ENCODE results near the gene LZTFL1. TPM values are rescaled to one million over a fixed set of nuclear protein-coding genes. Genes with fewer than 3 reads are reported as not detected.

LZTFL1 gene
- total and polyA plus RNA-seq, 2 experiments from 2014 or later, result 6.3 to 13.9 TPM

GRCh38 chr3:45807133-45807532, 34.8 kb downstream of the LZTFL1 start:
- Mint-ChIP-seq H3K36me3 (ENCODE audit: low read depth) (no peaks in the 10 kb centered on the region), H3K9me3 (no peaks in the 10 kb centered on the region), H3K27ac (no peak overlapping the region), H3K27me3 (ENCODE audit: insufficient read depth, low read depth, poor library complexity) (no peaks in the 10 kb centered on the region), H3K4me3 (no peak overlapping the region), H3K4me1 (no peaks in the 10 kb centered on the region)
- Histone ChIP-seq H3K27me3 (ENCODE audit: insufficient read depth) (no peaks in the 10 kb centered on the region), H2AFZ (no peak overlapping the region), H3K9me2 (ENCODE audit: insufficient read depth) (no peaks in the 10 kb centered on the region), H3K27ac (ENCODE audit: low read depth) (no peak overlapping the region), H3F3A (replicated peaks; ENCODE audit: low read depth) (no peaks in the 10 kb centered on the region), H3K36me3 (ENCODE audit: insufficient read depth) (no peaks in the 10 kb centered on the region), H3K4me1 (ENCODE audit: insufficient read depth) (no peaks in the 10 kb centered on the region), H3K4me3 (no peak overlapping the region), H3K4me2 (no peak overlapping the region), H3K79me2 (replicated peaks; ENCODE audit: insufficient read depth) (no peaks in the 10 kb centered on the region), H4K20me1 (replicated peaks; ENCODE audit: insufficient read depth) (no peaks in the 10 kb centered on the region)
- no peak for DNase-seq (ENCODE audit: low spot score)
- ATAC-seq, result no peak
- no peak for TF ChIP-seq CTCF (conservative IDR thresholded peaks at IDR 0.05; ENCODE audit: low read depth in 2 of 2)
- no peak for TF ChIP-seq NANOG (IDR thresholded peaks at IDR 0.05; ENCODE audit: borderline replicate concordance)
- TF ChIP-seq REST (IDR thresholded peaks at IDR 0.05; ENCODE audit: unreplicated experiment), result no peak

- H3K4me2 ChIP-seq, result no peak overlapping the region
- no peak for DNase-seq (ENCODE audit: low spot score)
- H3K27ac ChIP-seq (ENCODE audit: low read depth), result no peak overlapping the region
- H3K4me1 Mint-ChIP-seq, result no peaks in the 10 kb centered on the region
- no peaks in the 10 kb centered on the region for H3K27me3 ChIP-seq (ENCODE audit: insufficient read depth)
- no peaks in the 10 kb centered on the region for H3K4me1 ChIP-seq (ENCODE audit: insufficient read depth)
- H3K79me2 ChIP-seq (replicated peaks; ENCODE audit: insufficient read depth), result no peaks in the 10 kb centered on the region
- H3K36me3 ChIP-seq (ENCODE audit: insufficient read depth), result no peaks in the 10 kb centered on the region
- no peaks in the 10 kb centered on the region for H3F3A ChIP-seq (replicated peaks; ENCODE audit: low read depth)
- no peaks in the 10 kb centered on the region for H3K36me3 Mint-ChIP-seq (ENCODE audit: low read depth)
- H3K4me3 ChIP-seq, result no peak overlapping the region
- no peaks in the 10 kb centered on the region for H4K20me1 ChIP-seq (replicated peaks; ENCODE audit: insufficient read depth)
- no peak for ATAC-seq
- H3K9me2 ChIP-seq (ENCODE audit: insufficient read depth), result no peaks in the 10 kb centered on the region
- no peak overlapping the region for H3K4me3 Mint-ChIP-seq
- H3K9me3 Mint-ChIP-seq, result no peaks in the 10 kb centered on the region
- no peak overlapping the region for H2AFZ ChIP-seq
- no peak overlapping the region for H3K27ac Mint-ChIP-seq
- no peaks in the 10 kb centered on the region for H3K27me3 Mint-ChIP-seq (ENCODE audit: insufficient read depth, low read depth, poor library complexity)
- TF ChIP-seq ZNF114 (CRISPR knock-in tag; IDR thresholded peaks at IDR 0.05), result no peak
- TF ChIP-seq EZH2 (IDR thresholded peaks at IDR 0.05; ENCODE audit: low read depth, unreplicated experiment), result no peak
- TF ChIP-seq CREB1 (CRISPR knock-in tag; IDR thresholded peaks at IDR 0.05; ENCODE audit: low read depth), result no peak
- TF ChIP-seq JUNB (IDR thresholded peaks at IDR 0.05; ENCODE audit: unreplicated experiment), result no peak
- no peak for TF ChIP-seq NANOG (IDR thresholded peaks at IDR 0.05; ENCODE audit: borderline replicate concordance)
- TF ChIP-seq REST (IDR thresholded peaks at IDR 0.05; ENCODE audit: unreplicated experiment), result no peak
- no peak for TF ChIP-seq EZH2phosphoT487 (IDR thresholded peaks at IDR 0.05; ENCODE audit: unreplicated experiment)
Measured at GRCh38 chr3:45806072-45806471, 35.8 kb downstream of the LZTFL1 start.

Data from GM23338 (cell line).